ENCODE data around the gene SLC16A1. TPM values are rescaled to one million over a fixed set of nuclear protein-coding genes. Genes with fewer than 3 reads are reported as not detected.
"Not testable (repeated sequence)": the region's sequence is repeated elsewhere in the genome, so short reads cannot be mapped to it uniquely, and the experiment has no call there.

The SLC16A1 gene
- total RNA-seq, 2 experiments from 2014 or later = 84.7 to 86.1 TPM

- POLR2A ChIA-PET = no interaction called here
- CTCF ChIA-PET = no interaction called here
These were observed 18.6 kb upstream of the SLC16A1 start for GRCh38 chr1:112974646-112975045.

GRCh38 chr1:112973788-112974187 is 17.8 kb upstream of the SLC16A1 start:
- ChIA-PET POLR2A (no interaction called here), CTCF (no interaction called here)

DNA sequence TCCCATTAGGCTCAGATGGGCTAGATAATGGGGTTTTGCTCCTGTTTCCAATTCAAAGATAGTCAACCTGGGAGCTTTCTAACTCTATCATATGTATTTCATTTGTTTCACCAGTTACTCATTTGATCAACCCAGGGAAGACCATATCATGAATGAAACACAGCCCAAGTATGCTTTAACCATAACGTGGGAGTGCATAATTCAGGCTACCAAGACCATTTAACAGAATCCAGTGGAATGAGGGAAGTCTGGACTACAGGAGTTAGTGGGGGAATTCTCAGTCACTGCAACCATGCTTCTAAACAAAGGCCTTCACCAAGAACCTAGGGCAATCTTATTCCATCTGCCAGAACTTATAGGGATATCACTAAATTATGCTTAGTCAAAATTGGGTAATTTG is 15.0 kb upstream of the SLC16A1 start:
- CTCF ChIA-PET = no interaction called here
- POLR2A ChIA-PET = no interaction called here

DNA sequence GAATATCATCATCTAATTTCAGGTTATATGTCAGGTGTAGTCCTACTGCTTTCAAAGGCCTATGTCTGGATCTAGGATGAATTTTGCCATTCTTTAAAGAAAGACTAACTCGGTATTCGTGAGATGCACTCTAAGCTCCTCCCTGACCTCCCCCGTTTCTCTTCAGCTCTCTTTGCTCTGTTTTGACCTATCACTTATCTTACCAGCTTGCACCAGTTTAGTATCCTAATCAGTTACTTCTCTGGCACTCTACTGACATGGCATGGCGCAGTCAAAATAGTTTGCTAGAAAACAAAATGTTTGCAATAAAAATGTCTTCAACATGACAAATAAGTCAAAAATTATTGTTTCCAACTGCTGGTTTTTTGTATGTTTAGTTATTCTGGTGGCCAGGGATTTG is 8.4 kb upstream of the SLC16A1 start:
- CTCF ChIA-PET = interaction anchor here (0.6 kb wide), 1 partner anchor 44 kb away, joined by 3 read pairs; no protein-coding TSS in a partner anchor
- POLR2A ChIA-PET = no interaction called here

GRCh38 chr1:112961072-112961471 is 5.1 kb upstream of the SLC16A1 start:
- ChIA-PET POLR2A (interaction anchor here (0.6 kb wide), 1 partner anchor 137 kb away, joined by 3 read pairs; no protein-coding TSS in a partner anchor), CTCF (no interaction called here)

DNA sequence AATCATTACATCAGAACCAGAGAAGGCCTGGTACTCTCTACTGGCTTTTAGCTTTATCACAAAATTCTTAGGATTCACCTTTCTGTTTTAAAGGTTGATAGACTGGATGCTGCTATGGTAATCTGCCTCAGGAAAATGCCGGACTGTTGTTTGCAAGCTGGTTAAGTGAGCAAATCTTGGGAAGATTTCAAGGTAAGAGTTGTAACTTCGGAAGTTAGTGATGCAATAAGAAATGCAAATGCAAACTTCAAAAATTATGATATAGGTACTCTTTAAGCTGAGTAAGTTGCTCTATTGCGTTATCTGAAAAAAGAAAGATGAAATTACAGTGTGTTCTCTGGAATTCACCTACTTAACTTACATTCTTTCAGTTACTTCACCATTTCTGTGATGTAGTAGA is 4.4 kb upstream of the SLC16A1 start:
- CTCF ChIA-PET = no interaction called here
- POLR2A ChIA-PET = interaction anchor here (0.6 kb wide), 1 partner anchor 138 kb away, joined by 3 read pairs; no protein-coding TSS in a partner anchor

DNA sequence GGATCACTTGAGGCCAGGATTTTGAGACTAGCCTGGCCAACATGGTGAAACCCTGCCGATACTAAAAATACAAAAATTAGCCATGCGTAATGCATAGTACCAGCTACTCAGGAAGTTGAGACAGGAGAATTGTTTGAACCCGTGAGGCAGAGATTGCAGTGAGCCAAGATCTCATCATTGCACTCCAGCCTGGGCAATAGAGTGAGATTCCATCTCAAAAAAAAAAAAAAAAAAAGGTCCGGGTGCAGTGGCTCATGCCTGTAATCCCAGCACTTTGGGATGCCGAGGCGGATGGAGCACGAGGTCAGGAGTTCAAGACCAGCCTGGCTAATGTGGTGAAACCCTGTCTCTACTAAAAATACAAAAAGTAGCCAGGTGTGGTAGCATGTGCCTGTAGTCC is 2.2 kb upstream of the SLC16A1 start:
- POLR2A ChIA-PET = not testable (repeated sequence)
- CTCF ChIA-PET = interaction anchor here (0.6 kb wide), 1 partner anchor 95 kb away, joined by 3 read pairs; no protein-coding TSS in a partner anchor

- CTCF ChIA-PET = interaction anchor here (0.6 kb wide), 2 partner anchors 94 to 380 kb away, joined by 3 read pairs; no protein-coding TSS in a partner anchor
- POLR2A ChIA-PET = no interaction called here
These were observed 1.3 kb upstream of the SLC16A1 start for GRCh38 chr1:112957133-112957812.

DNA sequence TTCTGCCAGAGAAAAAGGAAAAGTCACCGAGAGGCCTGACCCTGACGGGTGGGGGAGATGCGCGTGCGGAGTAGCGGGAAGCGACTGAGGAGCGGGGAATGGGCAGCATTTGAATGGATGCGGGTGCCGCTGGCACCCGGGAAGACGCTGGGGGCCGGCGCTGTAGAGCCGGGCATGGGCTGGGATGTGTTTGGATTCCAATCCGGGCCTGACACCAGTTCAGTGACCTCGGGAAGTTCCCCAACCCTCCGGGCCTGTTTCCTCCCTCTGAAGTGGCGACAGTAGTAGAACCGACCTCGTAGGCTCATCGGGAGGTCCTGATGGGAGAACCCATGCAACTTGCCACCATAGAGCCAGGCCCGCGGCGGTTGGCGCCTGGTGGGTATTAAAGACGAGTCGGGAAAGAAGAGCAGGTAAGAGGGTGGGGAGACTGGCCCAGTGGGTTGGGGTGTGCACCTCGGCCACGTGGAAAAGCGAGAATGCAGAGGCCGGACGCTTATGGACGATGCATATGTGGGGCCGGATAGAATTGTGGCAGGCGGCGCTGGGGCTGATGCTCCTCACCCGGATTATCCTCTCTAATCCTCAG is 642 bp upstream of the SLC16A1 start:
- ChIA-PET CTCF (interaction anchor here (0.6 to 1.3 kb wide), 2 partner anchors 115 to 116 kb away, joined by 3 to 4 read pairs; partner anchors contain the start of gene LRIG2), POLR2A (interaction anchor here (0.6 to 1.2 kb wide), 7 partner anchors 12 to 1824 kb away, joined by 3 to 5 read pairs (median 3); partner anchors contain the start of genes AP4B1, PPM1J, SIKE1 and ST7L)

DNA sequence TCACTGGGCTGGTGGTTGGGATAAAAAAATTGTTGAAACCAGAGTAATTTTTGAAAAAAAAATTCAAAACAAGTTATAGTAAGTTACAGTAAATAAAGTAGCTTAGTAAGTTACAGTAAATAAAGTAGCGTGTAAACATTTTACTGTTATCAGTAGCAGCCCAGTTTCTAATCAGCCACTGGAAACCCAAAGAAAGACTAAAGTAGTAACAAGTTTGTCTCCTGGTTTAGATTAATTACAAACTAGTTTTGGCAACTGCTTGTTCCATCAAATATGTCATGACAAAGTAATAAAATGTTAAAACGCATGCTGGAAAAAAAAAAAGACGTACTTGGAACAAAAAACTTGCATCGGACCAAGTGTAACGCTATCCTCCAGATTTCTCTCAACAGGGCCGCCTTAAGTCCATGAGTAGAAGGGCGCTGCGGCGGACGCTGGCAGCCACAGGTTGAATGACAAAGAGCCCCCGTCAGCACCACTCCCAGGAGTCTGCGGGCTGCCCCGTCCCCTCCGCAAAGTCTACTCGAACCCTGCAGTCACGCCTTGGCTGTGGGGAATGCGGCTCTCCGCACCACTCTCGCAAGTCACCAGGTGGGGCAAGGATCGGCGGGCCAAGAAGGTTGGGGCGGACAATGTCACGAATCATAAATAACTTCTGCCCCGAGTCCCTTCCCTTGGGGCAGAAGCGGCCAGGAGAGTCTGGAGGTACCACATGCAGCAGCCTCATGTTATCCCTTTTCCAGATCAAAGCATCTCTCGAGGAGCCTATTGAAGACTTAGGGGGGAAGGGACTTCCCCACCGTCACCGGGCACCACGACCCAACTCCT is 837 bp downstream of the SLC16A1 start:
- ChIA-PET POLR2A (interaction anchor here (0.6 to 1.2 kb wide), 7 partner anchors 19 to 949 kb away, joined by 3 to 6 read pairs (median 3); partner anchors contain the start of genes AP4B1, PPM1J and ST7L), CTCF (interaction anchor here (0.6 to 1.3 kb wide), 3 partner anchors 35 to 118 kb away, joined by 3 to 4 read pairs (median 4); partner anchors contain the start of gene LRIG2)

- CTCF ChIA-PET = interaction anchor here (1.1 to 1.2 kb wide), 3 partner anchors 118 to 722 kb away, joined by 3 to 4 read pairs (median 4); partner anchors contain the start of gene LRIG2
- POLR2A ChIA-PET = interaction anchor here (0.6 kb wide), 1 partner anchor 19 kb away, joined by 3 read pairs; no protein-coding TSS in a partner anchor
These were observed 1.9 kb downstream of the SLC16A1 start for GRCh38 chr1:112954017-112954650.

DNA sequence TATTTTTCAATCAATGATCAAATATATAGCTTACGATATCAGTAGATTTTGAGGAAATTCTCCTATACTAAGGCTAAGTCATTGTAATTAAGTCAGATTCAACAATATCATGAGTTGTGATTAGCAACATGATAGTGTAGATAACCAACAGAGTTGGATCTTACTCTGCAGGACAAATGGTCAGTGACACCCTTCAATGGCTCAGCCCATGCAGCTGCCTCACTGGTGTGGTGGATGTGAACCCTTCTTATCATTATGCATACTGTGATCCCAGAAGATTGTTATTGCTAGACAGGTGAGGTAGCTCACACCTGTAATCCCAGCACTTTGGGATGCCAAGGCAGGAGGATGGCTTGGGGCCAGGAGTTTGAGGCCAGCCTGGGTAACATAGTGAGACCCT is 5.6 kb downstream of the SLC16A1 start:
- CTCF ChIA-PET = no interaction called here
- POLR2A ChIA-PET = no interaction called here

- ChIA-PET POLR2A (no interaction called here), CTCF (no interaction called here)
These were observed 9.3 kb downstream of the SLC16A1 start for GRCh38 chr1:112946683-112947082.

GRCh38 chr1:112939810-112940209 is 16.2 kb downstream of the SLC16A1 start:
- CTCF ChIA-PET = no interaction called here
- POLR2A ChIA-PET = no interaction called here

DNA sequence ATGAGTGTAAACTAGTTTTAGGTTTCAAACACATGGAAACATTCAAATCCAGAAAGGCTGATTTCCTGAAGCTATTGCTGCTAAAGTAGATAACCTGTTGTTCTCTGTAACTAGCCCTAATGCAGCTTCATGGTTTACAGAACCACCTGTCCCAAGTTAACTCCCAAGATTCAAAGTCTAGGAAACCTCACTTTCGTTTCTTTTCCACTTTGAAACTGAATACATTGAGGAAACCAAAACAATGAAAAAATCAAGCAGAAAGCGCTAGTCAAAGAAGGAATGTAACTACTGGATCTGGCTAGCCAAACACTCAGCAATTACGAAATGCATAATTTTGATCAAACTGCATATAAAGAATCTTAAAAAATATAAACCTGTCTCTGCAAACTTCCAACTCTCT is 17.8 kb downstream of the SLC16A1 start:
- ChIA-PET POLR2A (no interaction called here), CTCF (no interaction called here)

- CTCF ChIA-PET = no interaction called here
- POLR2A ChIA-PET = interaction anchor here (1.1 kb wide), 2 partner anchors 14 to 19 kb away, joined by 5 read pairs; partner anchors contain the start of gene SLC16A1
These were observed 18.5 kb downstream of the SLC16A1 start for GRCh38 chr1:112937495-112937894.

DNA sequence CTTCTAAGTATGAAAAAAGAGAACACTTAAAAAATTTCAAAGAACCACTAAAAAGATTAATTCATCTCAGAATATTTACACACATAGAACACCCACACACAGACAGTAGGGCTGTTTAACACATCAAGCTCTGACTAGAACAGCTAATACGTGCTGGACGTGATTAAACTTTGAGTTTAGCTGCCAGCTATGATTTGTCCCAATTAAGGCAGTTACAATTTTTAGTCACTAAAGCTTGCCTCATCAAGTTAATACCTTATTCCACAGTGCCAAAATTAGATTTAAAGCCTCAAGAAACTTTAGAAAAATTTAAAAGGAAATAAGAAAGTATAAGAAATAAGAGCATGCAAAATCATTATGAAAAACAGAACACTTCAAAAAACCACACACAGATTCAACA is 18.9 kb downstream of the SLC16A1 start:
- ChIA-PET CTCF (no interaction called here), POLR2A (interaction anchor here (1.1 kb wide), 2 partner anchors 14 to 19 kb away, joined by 5 read pairs; partner anchors contain the start of gene SLC16A1)

DNA sequence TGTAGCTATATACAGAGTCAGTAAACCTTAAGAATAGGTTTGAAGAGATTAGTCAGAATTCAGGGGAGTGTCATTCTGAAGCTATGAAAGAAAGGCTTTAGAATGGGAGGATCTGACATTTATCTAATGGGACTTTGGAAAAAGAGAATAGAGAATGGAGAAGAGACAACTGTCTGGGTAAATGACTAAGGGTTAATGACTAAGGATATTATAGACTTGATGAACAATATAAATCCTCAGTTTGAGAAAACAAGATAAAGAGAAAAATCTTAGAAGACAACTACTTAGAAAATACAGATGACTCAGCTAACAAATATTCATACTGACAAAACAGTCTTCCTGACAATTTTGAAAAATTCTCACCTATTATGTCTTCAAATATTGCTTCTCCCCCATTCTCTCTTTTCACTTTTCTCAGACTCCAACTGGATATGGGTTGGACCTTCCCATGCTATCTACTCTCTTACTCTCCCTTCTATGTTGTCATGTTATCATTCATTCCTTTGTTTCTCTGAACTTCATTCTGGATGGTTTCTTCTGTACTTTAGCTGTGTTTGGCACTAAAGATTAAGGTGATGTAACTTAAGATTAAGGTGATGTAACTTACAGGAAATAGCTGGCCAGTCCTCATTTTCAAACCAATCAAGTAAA is 20.4 kb downstream of the SLC16A1 start:
- POLR2A ChIA-PET = interaction anchor here (0.7 to 1.2 kb wide), 2 partner anchors 19 to 20 kb away, joined by 3 to 4 read pairs; partner anchors contain the start of gene SLC16A1
- CTCF ChIA-PET = interaction anchor here (0.6 kb wide), 1 partner anchor 55 kb away, joined by 5 read pairs; no protein-coding TSS in a partner anchor

GRCh38 chr1:112934577-112934976 is 21.4 kb downstream of the SLC16A1 start:
- POLR2A ChIA-PET = interaction anchor here (0.6 kb wide), 1 partner anchor 270 kb away, joined by 3 read pairs; no protein-coding TSS in a partner anchor
- CTCF ChIA-PET = no interaction called here

Measured in activated CD8-positive, alpha-beta memory T cell treated with anti-CD3 and anti-CD28 coated beads for 36 hours (primary cell).